Naive thymus-derived CD8-positive, alpha-beta T cell (primary cell): ENCODE measurements around the gene SYNDIG1. TPM values are rescaled to one million over a fixed set of nuclear protein-coding genes. Genes with fewer than 3 reads are reported as not detected.

Experiments used
- ATAC-seq, 2 donors: fragments of 150-1000 bp; cut with Tn5 transposase in 1 of 2; sonication (Bioruptor Pico), chemical (Tn5 transposase) in 1 of 2; 1 replicate in 1 of 2; 2 replicates in 1 of 2; pipeline ENCODE4 v1.10.0; 2021; ENCODE audit warnings: mild to moderate bottlenecking in 2 of 2, moderate library complexity in 2 of 2
- POLR2A ChIA-PET: fragments of 350-600 bp; sonication (Branson Sonifier 250); formaldehyde crosslinking; loops from one replicate; lab custom pipeline; 2021; ENCODE audit warnings: antibody characterized with exemption; lab: Charles Lee
- DNase-seq, 10 donors: peaks; one replicate each; pipeline versions ENCODE4 v3.0.0 to v3.0.0-alpha.2; 2020 to 2022
- H3K27ac Mint-ChIP-seq, 10 donors: one replicate each; pipeline ENCODE4 v1.8.0; 2020 to 2022; ENCODE audit warnings: mild to moderate bottlenecking in 10 of 10, mixed read lengths in 10 of 10, moderate library complexity in 4 of 10, inconsistent platforms in 1 of 10
- H3K27me3 Mint-ChIP-seq, 5 donors: one replicate each; pipeline ENCODE4 v1.8.0; 2021 to 2022; ENCODE audit warnings: mixed read lengths in 5 of 5
- H3K36me3 Mint-ChIP-seq, 3 donors: one replicate each; pipeline ENCODE4 v1.8.0; 2020 to 2022; ENCODE audit warnings: mixed read lengths in 3 of 3, mild to moderate bottlenecking in 2 of 3, inconsistent platforms in 1 of 3
- H3K4me1 Mint-ChIP-seq, 4 donors: one replicate each; pipeline ENCODE4 v1.8.0; 2021 to 2022; ENCODE audit warnings: mixed read lengths in 4 of 4
- H3K4me3 Mint-ChIP-seq, 10 donors: one replicate each; pipeline ENCODE4 v1.8.0; 2020 to 2022; ENCODE audit warnings: mild to moderate bottlenecking in 10 of 10, mixed read lengths in 10 of 10, moderate library complexity in 6 of 10, inconsistent platforms in 1 of 10
- H3K9me3 Mint-ChIP-seq, 9 donors: one replicate each; pipeline ENCODE4 v1.8.0; 2020 to 2022; ENCODE audit warnings: mixed read lengths in 9 of 9, mild to moderate bottlenecking in 3 of 9, inconsistent platforms in 1 of 9, moderate library complexity in 1 of 9
- polyA plus RNA-seq, 3 donors: library from polyadenylated mRNA; unstranded; fragments of 300-500 nt; fragmentation: Illumina TruSeq; gene quantifications; one replicate each; pipeline ENCODE4 v1.2.3, GENCODE V29; 2021
- total RNA-seq, 8 experiments: library from RNA in 2 of 8; stranded (reverse) in 2 of 8; gene quantifications; one replicate each; pipeline ENCODE4 v1.2.3 and lab custom pipeline; 2021 to 2026

SYNDIG1 gene
- total and polyA plus RNA-seq, 5 experiments from 2014 or later: not detected

DNA sequence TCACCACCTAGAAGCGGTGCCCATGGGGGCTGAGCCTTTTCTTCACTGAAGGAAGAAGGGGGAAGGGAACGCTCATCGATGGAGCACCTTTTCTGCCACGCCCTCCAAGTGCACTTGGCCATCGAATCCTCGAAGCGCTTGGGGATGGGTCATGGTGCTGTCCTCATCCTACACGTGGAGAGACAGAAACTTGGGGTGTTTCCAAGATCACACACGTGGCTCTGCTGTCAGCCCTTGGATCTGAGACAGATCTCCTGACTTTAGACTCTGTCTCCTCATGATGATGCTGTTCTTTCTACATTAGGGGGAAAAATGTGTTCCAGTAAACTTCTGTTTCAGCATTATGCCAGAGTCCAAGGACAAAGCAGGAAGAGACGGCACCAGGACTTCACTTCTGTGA is 78.5 kb downstream of the SYNDIG1 start:
- Mint-ChIP-seq H3K4me1 (no peaks in the 10 kb centered on the region), H3K9me3 (no peaks in the 10 kb centered on the region), H3K27me3 (peaks cover 4 to 24% (median 6%) of the 10 kb centered on the region in 5 donors), H3K36me3 (peaks cover 0 to 2% (median 0%) of the 10 kb centered on the region in 3 donors), H3K4me3 (no peak overlapping the region), H3K27ac (peak overlapping the region in 1 of 10 donors; percentile 17)
- ATAC-seq (no peak), DNase-seq (no peak)
- POLR2A ChIA-PET: no interaction called here

DNA sequence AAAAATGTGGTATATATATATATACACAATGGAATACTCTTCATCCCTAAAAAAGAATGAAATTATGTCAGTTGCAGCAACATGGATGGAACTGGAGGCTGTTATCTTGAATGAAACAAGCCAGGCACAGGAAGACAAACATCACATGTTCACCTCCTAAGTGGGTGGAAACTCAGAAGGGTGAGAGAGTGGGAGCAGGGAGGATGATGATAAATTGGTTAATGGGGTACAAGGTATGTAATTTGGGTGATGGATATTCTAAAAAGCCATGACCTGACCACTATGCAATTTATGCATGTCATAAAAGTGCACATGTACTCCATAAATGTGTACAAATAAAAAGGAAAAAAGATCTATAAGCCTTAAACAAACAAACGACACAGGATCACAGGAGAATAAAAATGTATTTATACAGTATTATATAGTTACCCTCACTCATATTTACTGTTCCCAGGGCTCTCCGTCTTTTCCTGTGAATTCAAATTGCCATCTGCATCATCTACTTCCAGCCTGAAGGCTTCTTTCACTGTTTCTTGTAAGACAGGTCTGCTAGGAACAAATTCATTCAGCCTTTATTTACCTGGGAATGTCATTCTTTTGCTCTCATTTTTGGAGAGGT is 89.8 kb downstream of the SYNDIG1 start:
- no peak for DNase-seq
- Mint-ChIP-seq H3K27ac (no peak overlapping the region), H3K9me3 (peaks cover 0 to 41% (median 22%) of the 10 kb centered on the region in 9 donors), H3K36me3 (peaks cover 2 to 17% (median 2%) of the 10 kb centered on the region in 3 donors), H3K4me1 (no peaks in the 10 kb centered on the region), H3K27me3 (peaks cover 5 to 17% (median 7%) of the 10 kb centered on the region in 5 donors), H3K4me3 (no peak overlapping the region)
- POLR2A ChIA-PET: no interaction called here
- ATAC-seq: no peak

- ATAC-seq (no peak), DNase-seq (no peak)
- Mint-ChIP-seq H3K27ac (no peak overlapping the region), H3K36me3 (peaks cover 2 to 21% (median 2%) of the 10 kb centered on the region in 3 donors), H3K4me3 (no peak overlapping the region), H3K27me3 (peaks cover 5 to 24% (median 11%) of the 10 kb centered on the region in 5 donors), H3K4me1 (no peaks in the 10 kb centered on the region), H3K9me3 (peaks cover 0 to 53% (median 27%) of the 10 kb centered on the region in 9 donors)
- POLR2A ChIA-PET: no interaction called here
Observed at GRCh38 chr20:24560571-24561491, 91.4 kb downstream of the SYNDIG1 start.

DNA sequence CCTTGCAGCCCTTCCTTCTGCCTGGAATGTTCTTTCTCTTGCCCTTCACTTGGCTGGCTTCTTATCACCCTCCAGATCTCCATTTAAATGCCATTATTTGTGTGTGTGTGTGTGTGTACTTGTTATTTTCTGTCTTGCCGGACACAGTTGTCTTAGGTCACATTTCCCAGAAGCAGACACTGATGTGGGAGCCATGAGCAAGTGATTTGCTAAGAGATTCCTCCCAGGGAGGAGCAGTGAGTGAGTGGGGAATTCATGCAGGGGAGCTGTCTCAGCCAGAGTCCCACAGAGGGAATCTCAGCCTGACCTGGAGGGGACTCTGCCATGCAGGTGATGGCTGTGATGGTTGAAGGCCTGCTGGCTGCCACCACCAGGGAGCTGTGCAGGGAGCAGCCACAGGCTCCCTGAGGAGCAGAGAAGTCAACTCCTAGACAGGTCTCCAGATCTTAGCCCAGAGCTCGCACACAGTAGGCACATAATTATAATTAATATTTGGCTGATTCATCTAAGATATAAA is 96.5 kb downstream of the SYNDIG1 start:
- H3K27me3 Mint-ChIP-seq: peaks cover 0 to 16% (median 9%) of the 10 kb centered on the region in 5 donors
- DNase-seq: no peak
- POLR2A ChIA-PET: no interaction called here

GRCh38 chr20:24566656-24567055 is 97.2 kb downstream of the SYNDIG1 start:
- H3K27ac Mint-ChIP-seq: no peak overlapping the region

More for the DNA sequence above, 96.5 kb downstream of the SYNDIG1 start:
- Mint-ChIP-seq H3K27ac (no peak overlapping the region), H3K9me3 (peaks cover 0 to 39% (median 17%) of the 10 kb centered on the region in 9 donors), H3K36me3 (peaks cover 2 to 14% (median 2%) of the 10 kb centered on the region in 3 donors), H3K4me3 (no peak overlapping the region), H3K4me1 (no peaks in the 10 kb centered on the region)
- no peak for ATAC-seq

GRCh38 chr20:24567508-24567907 is 98.1 kb downstream of the SYNDIG1 start:
- Mint-ChIP-seq H3K4me3 (no peak overlapping the region), H3K27ac (no peak overlapping the region), H3K27me3 (peaks cover 0 to 11% (median 8%) of the 10 kb centered on the region in 5 donors), H3K9me3 (peaks cover 0 to 37% (median 15%) of the 10 kb centered on the region in 9 donors), H3K4me1 (peaks cover 0 to 7% (median 0%) of the 10 kb centered on the region in 4 donors), H3K36me3 (peaks cover 2 to 12% (median 2%) of the 10 kb centered on the region in 3 donors)
- no peak for DNase-seq
- POLR2A ChIA-PET: no interaction called here
- no peak for ATAC-seq

More at GRCh38 chr20:24566656-24567055, 97.2 kb downstream of the SYNDIG1 start:
- no peak for ATAC-seq
- POLR2A ChIA-PET: no interaction called here
- no peak for DNase-seq
- Mint-ChIP-seq H3K4me3 (no peak overlapping the region), H3K27me3 (peaks cover 0 to 11% (median 8%) of the 10 kb centered on the region in 5 donors), H3K9me3 (peaks cover 0 to 39% (median 17%) of the 10 kb centered on the region in 9 donors), H3K4me1 (peaks cover 0 to 1% (median 0%) of the 10 kb centered on the region in 4 donors), H3K36me3 (peaks cover 2 to 14% (median 2%) of the 10 kb centered on the region in 3 donors)

GRCh38 chr20:24568842-24569241 is 99.4 kb downstream of the SYNDIG1 start:
- ATAC-seq (no peak), DNase-seq (no peak)
- H3K9me3 Mint-ChIP-seq: peaks cover 0 to 25% (median 7%) of the 10 kb centered on the region in 9 donors
- no peak overlapping the region for H3K4me3 Mint-ChIP-seq
- peaks cover 0 to 11% (median 9%) of the 10 kb centered on the region in 5 donors for H3K27me3 Mint-ChIP-seq
- H3K36me3 Mint-ChIP-seq: peaks cover 0 to 7% (median 0%) of the 10 kb centered on the region in 3 donors
- no peak overlapping the region for H3K27ac Mint-ChIP-seq
- POLR2A ChIA-PET: no interaction called here
- H3K4me1 Mint-ChIP-seq: peaks cover 0 to 12% (median 0%) of the 10 kb centered on the region in 4 donors

GRCh38 chr20:24571159-24571558 is 101.7 kb downstream of the SYNDIG1 start:
- Mint-ChIP-seq H3K9me3 (peaks cover 0 to 2% (median 0%) of the 10 kb centered on the region in 9 donors), H3K4me3 (no peak overlapping the region), H3K36me3 (no peaks in the 10 kb centered on the region), H3K4me1 (peaks cover 0 to 12% (median 0%) of the 10 kb centered on the region in 4 donors), H3K27me3 (peaks cover 0 to 6% (median under 1%) of the 10 kb centered on the region in 5 donors), H3K27ac (peak overlapping the region in 1 of 10 donors; percentile 1)
- DNase-seq (no peak), ATAC-seq (no peak)
- POLR2A ChIA-PET: no interaction called here

GRCh38 chr20:24572140-24572539 is 102.7 kb downstream of the SYNDIG1 start:
- no peaks in the 10 kb centered on the region for H3K9me3 Mint-ChIP-seq
- no peak overlapping the region for H3K4me3 Mint-ChIP-seq
- DNase-seq (no peak), ATAC-seq (no peak)
- no peaks in the 10 kb centered on the region for H3K36me3 Mint-ChIP-seq
- H3K4me1 Mint-ChIP-seq: peaks cover 0 to 12% (median 0%) of the 10 kb centered on the region in 4 donors
- POLR2A ChIA-PET: no interaction called here
- H3K27me3 Mint-ChIP-seq: peaks cover 0 to 6% (median 0%) of the 10 kb centered on the region in 5 donors
- H3K27ac Mint-ChIP-seq: no peak overlapping the region

- ATAC-seq: no peak
- POLR2A ChIA-PET: no interaction called here
- Mint-ChIP-seq H3K36me3 (no peaks in the 10 kb centered on the region), H3K4me3 (no peak overlapping the region), H3K27ac (no peak overlapping the region), H3K27me3 (peaks cover 0 to 6% (median 0%) of the 10 kb centered on the region in 5 donors), H3K9me3 (no peaks in the 10 kb centered on the region), H3K4me1 (peaks cover 0 to 12% (median 0%) of the 10 kb centered on the region in 4 donors)
- DNase-seq: no peak
Observed at GRCh38 chr20:24572862-24573261, 103.4 kb downstream of the SYNDIG1 start.

DNA sequence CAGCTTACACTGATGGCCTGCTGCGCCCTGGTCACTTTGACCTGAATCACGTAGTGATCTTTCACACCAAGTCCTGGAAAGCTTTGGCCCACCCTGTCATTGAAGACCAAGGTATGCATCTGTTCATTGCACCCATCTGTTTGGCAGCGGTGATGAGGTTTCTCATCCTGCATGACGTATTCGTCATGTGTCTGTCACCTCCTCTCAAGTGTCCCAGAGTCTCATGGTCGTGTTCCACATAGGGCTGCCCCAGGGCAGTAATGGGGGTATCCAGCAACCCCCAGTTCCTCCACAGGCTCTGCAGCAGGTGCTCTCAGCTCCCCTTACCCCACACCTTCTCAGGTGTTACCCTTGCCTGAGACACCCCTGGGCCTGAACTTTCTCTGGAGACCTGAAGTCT is 104.1 kb downstream of the SYNDIG1 start:
- ATAC-seq: no peak
- H3K4me3 Mint-ChIP-seq: no peak overlapping the region
- POLR2A ChIA-PET: no interaction called here
- no peaks in the 10 kb centered on the region for H3K9me3 Mint-ChIP-seq
- peaks cover 0 to 12% (median 0%) of the 10 kb centered on the region in 4 donors for H3K4me1 Mint-ChIP-seq
- H3K27ac Mint-ChIP-seq: no peak overlapping the region
- H3K27me3 Mint-ChIP-seq: peaks cover 0 to 4% (median 2%) of the 10 kb centered on the region in 5 donors
- no peak for DNase-seq
- no peaks in the 10 kb centered on the region for H3K36me3 Mint-ChIP-seq

GRCh38 chr20:24574307-24574706 is 104.9 kb downstream of the SYNDIG1 start:
- Mint-ChIP-seq H3K9me3 (no peaks in the 10 kb centered on the region), H3K4me1 (peaks cover 0 to 12% (median 0%) of the 10 kb centered on the region in 4 donors), H3K27ac (no peak overlapping the region), H3K36me3 (no peaks in the 10 kb centered on the region), H3K27me3 (peaks cover 0 to 4% (median 2%) of the 10 kb centered on the region in 5 donors), H3K4me3 (no peak overlapping the region)
- ATAC-seq (no peak), DNase-seq (no peak)
- POLR2A ChIA-PET: no interaction called here
